Heart right ventricle (tissue), 16 donors: ENCODE measurements around the gene IL25. TPM values are rescaled to one million over a fixed set of nuclear protein-coding genes. Genes with fewer than 3 reads are reported as not detected.

Experiments used
- ATAC-seq, 8 donors: fragments of 200-7000 bp; cut with Tn5 transposase; one replicate each; pipeline ENCODE4 v1.9.1; 2020; ENCODE audit warnings: mild to moderate bottlenecking in 8 of 8, moderate library complexity in 8 of 8, moderate number of reproducible peaks in 1 of 8
- DNase-seq, 2 donors: peaks; one replicate each; pipeline ENCODE4 v3.0.0-alpha.2; 2020
- H3K27ac ChIP-seq, 10 donors: fragments of 200-600 bp; sonication (generic) in 2 of 10; one replicate each; pipeline versions ENCODE4 v1.5.0 to v1.8.0; 2020 to 2022; ENCODE audit warnings: mild to moderate bottlenecking in 3 of 10
- H3K27me3 ChIP-seq, 7 donors: fragments of 200-600 bp; one replicate each; pipeline ENCODE4 v1.8.0; 2021 to 2022; ENCODE audit warnings: mild to moderate bottlenecking in 2 of 7
- H3K36me3 ChIP-seq, 9 donors: fragments of 200-600 bp; sonication (generic) in 1 of 9; one replicate each; pipeline versions ENCODE4 v1.5.0 to v1.8.0; 2020 to 2022; ENCODE audit warnings: mild to moderate bottlenecking in 2 of 9
- H3K4me1 ChIP-seq, 9 donors: fragments of 200-600 bp; sonication (generic) in 1 of 9; one replicate each; pipeline versions ENCODE4 v1.5.0 to v1.8.0; 2020 to 2022; ENCODE audit warnings: mild to moderate bottlenecking in 4 of 9
- H3K4me3 ChIP-seq, 10 donors: fragments of 200-600 bp; sonication (generic) in 2 of 10; one replicate each; pipeline versions ENCODE4 v1.5.0 to v1.8.0; 2020 to 2022; ENCODE audit warnings: mild to moderate bottlenecking in 7 of 10, moderate library complexity in 2 of 10
- H3K9me3 ChIP-seq, 11 donors: fragments of 200-600 bp in 10 of 11; sonication (generic) in 2 of 11; one replicate each; pipeline versions ENCODE4 v1.5.0 to v1.8.0; 2013 to 2022; ENCODE audit warnings: mild to moderate bottlenecking in 2 of 11, control low read depth in 1 of 11, moderate library complexity in 1 of 11
- CTCF ChIP-seq, 9 donors: fragments of 200-600 bp; sonication (generic) in 2 of 9; IDR thresholded peaks; one replicate each; pipeline versions ENCODE4 v1.5.0 to v1.8.0; 2021 to 2022; ENCODE audit warnings: antibody characterized with exemption in 9 of 9, mild to moderate bottlenecking in 5 of 9, moderate library complexity in 1 of 9
- WGBS, 2 donors: extraction: QIAGEN DNeasy Blood & Tissue Kit; methylation state at CpG; one replicate each; pipeline ENCODE4 v1.1.7; 2013; ENCODE audit warnings: inconsistent platforms in 1 of 2; 5-methylcytosine and 5-hydroxymethylcytosine counted together
- intact Hi-C, 10 donors: fragments of 100-400 bp; cut with DNase I; formaldehyde crosslinking; loops; one replicate each; pipeline versions ENCODE4 v1.11.1 to v1.14.2; 2022
- polyA plus RNA-seq, 2 donors: library from polyadenylated mRNA; stranded (reverse); fragments of 200-250 nt; gene quantifications; one replicate each; pipeline ENCODE4 v1.2.3, GENCODE V29; 2013
- total RNA-seq, 10 donors: library from RNA; stranded (reverse); fragmentation: NEBNext Ultra II Directional in 3 of 10; extraction: Animal tissue kit (Norgen Biotek cat#: 25700) in 3 of 10; gene quantifications; one replicate each; pipeline versions ENCODE4 v1.2.1 to v1.2.4, GENCODE V29; 2021 to 2023
- donor health status: Arrhythmogenic right ventricular cardiomyopathy.
- donor health status: ischemic (EF 13 %, LVEDD 7.1; RV severe dilation, severe dysfunction).
- donor health status: healthy with polysubstance abuse.
- donor health status: DM: no; HTN: yes; CAD: no.
- donor health status: DM: no; HTN: no; CAD: no.
- donor health status: ischemic (EF 25% LVEDD 6.9; RV normal size, moderate dysfunction).
- donor health status: ischemic (EF 25% LVEDD 5.7; RV mildly dilated, moderate dysfunction).
- donor health status: healthy.
- donor health status: DM: yes; HTN: yes; CAD: no.
- donor health status: Ischemic cardiomyopathy.
- donor health status: ischemic (EF 35%, LVEDD 5.7; RV mildly dilated, moderate dysfunction).
- donor health status: nonischemic (EF 11% LVEDD 7.7; RV severe dilation, severe dysfunction).
- donor health status: DM: yes; HTN: yes; CAD: no.
- donor health status: PGD.
- donor health status: ischemic (EF 29% LVEDD 5.4; RV normal size, mild dysfunction).
- donor health status: nonischemic (EF 23%, LVEDD 6.1; RV moderate dilation, normal function).

IL25 gene
- total and polyA plus RNA-seq, 12 donors: 0.29 TPM; not detected in 11

- intact Hi-C loops: no loop called here
- H3K9me3 ChIP-seq: no peaks in the 10 kb centered on the region
- no peak overlapping the region for H3K27ac ChIP-seq
- 81 to 84% methylated on average over 11 of the region's 11 CpGs for WGBS, 2 donors
- H3K27me3 ChIP-seq: peaks cover 0 to 19% (median 2%) of the 10 kb centered on the region in 7 donors
- ATAC-seq (peak in 1 of 8 donors; percentile 6), DNase-seq (no peak)
- H3K4me3 ChIP-seq: no peak overlapping the region
- H3K36me3 ChIP-seq: peaks cover 0 to 20% (median 0%) of the 10 kb centered on the region in 9 donors
- no peak for TF ChIP-seq CTCF (IDR thresholded peaks at IDR 0.05)
- H3K4me1 ChIP-seq: peaks cover 0 to 22% (median 6%) of the 10 kb centered on the region in 9 donors
Observed at GRCh38 chr14:23359167-23359626, 13.4 kb upstream of the IL25 start.

- Histone ChIP-seq H3K4me3 (no peak overlapping the region), H3K4me1 (peaks cover 0 to 22% (median 6%) of the 10 kb centered on the region in 9 donors), H3K36me3 (peaks cover 0 to 20% (median 0%) of the 10 kb centered on the region in 9 donors), H3K27ac (no peak overlapping the region), H3K27me3 (peaks cover 0 to 21% (median 9%) of the 10 kb centered on the region in 7 donors), H3K9me3 (no peaks in the 10 kb centered on the region)
- WGBS, 2 donors: 88 to 92% methylated on average over 21 to 22 of the region's 22 CpGs
- no peak for TF ChIP-seq CTCF (IDR thresholded peaks at IDR 0.05)
- ATAC-seq (peak in 1 of 8 donors; percentile 22), DNase-seq (no peak)
- intact Hi-C loops: no loop called here
Observed at GRCh38 chr14:23359722-23360447, 12.7 kb upstream of the IL25 start.

- 70% methylated on average over 11 of the region's 11 CpGs for WGBS, 2 donors
- no peak for DNase-seq
- no peaks in the 10 kb centered on the region for H3K9me3 ChIP-seq
- H3K36me3 ChIP-seq: peaks cover 0 to 20% (median 0%) of the 10 kb centered on the region in 9 donors
- no peak overlapping the region for H3K27ac ChIP-seq
- H3K4me1 ChIP-seq: peaks cover 0 to 22% (median 6%) of the 10 kb centered on the region in 9 donors
- no peak overlapping the region for H3K4me3 ChIP-seq
- H3K27me3 ChIP-seq: peaks cover 0 to 25% (median 11%) of the 10 kb centered on the region in 7 donors
- intact Hi-C loops: no loop called here
- peak in 2 of 8 donors; percentile 15 to 17 for ATAC-seq
- TF ChIP-seq CTCF (IDR thresholded peaks at IDR 0.05): peak in 3 of 9 donors; percentile 13 to 32 (median 17)
Observed at GRCh38 chr14:23360496-23360895, 12.1 kb upstream of the IL25 start.

- intact Hi-C loops: no loop called here
- no peak for TF ChIP-seq CTCF (IDR thresholded peaks at IDR 0.05)
- Histone ChIP-seq H3K4me1 (peaks cover 0 to 22% (median 6%) of the 10 kb centered on the region in 9 donors), H3K27me3 (peaks cover 0 to 33% (median 18%) of the 10 kb centered on the region in 7 donors), H3K36me3 (peaks cover 0 to 20% (median 0%) of the 10 kb centered on the region in 9 donors), H3K27ac (peak overlapping the region in 1 of 10 donors; percentile 7), H3K4me3 (no peak overlapping the region), H3K9me3 (no peaks in the 10 kb centered on the region)
- no peak for DNase-seq
- ATAC-seq: no peak
Observed at GRCh38 chr14:23361320-23361719, 11.3 kb upstream of the IL25 start.
